K562 (cell line): Measurements from ENCODE around the gene CPSF4L.

Experiments
- EP300 ChIP-seq: IDR thresholded peaks from 2 replicates; pipeline ENCODE4 v1.6.1; 2012; ENCODE audit warnings: low read length, improper control_type of control experiment
- RAD51 ChIP-seq: fragments of 450-650 bp; IDR thresholded peaks from 2 replicates; pipeline ENCODE4 v1.7.1; 2016; ENCODE audit warnings: low read depth, mild to moderate bottlenecking, borderline replicate concordance

- no peak for TF ChIP-seq RAD51
- TF ChIP-seq EP300 = no peak
These were observed 16.4 kb upstream of the CPSF4L start for GRCh38 chr17:73278049-73278464.
